Adrenal gland (tissue), 12 donors: Measurements from ENCODE around the gene TRAK2. TPM values are rescaled to one million over a fixed set of nuclear protein-coding genes. Genes with fewer than 3 reads are reported as not detected.
A peak's percentile ranks its signal among the peaks of the same experiment; 100 is the strongest.

Experiments
- DNase-seq, 7 donors: peaks; one replicate each; pipeline ENCODE4 v3.0.0-alpha.2; 2019 to 2020
- H3K27ac ChIP-seq, 5 donors: fragments of 200-600 bp; sonication (generic) in 4 of 5; 1 replicate in 3 of 5; 2 replicates in 2 of 5; pipeline versions ENCODE4 v1.5.1 to v1.8.0; 2016 to 2020; ENCODE audit warnings: mild to moderate bottlenecking in 1 of 5
- H3K27me3 ChIP-seq: fragments of 200-600 bp; 2 replicates; pipeline ENCODE4 v1.8.0; 2021
- H3K36me3 ChIP-seq, 2 donors: fragments of 200-600 bp; replicated peaks in 1 of 2; 1 replicate in 1 of 2; 2 replicates in 1 of 2; pipeline versions ENCODE4 v1.5.1 to v1.8.0; 2018 to 2022
- H3K4me1 ChIP-seq, 2 donors: fragments of 200-600 bp; replicated peaks in 1 of 2; 1 replicate in 1 of 2; 2 replicates in 1 of 2; pipeline versions ENCODE4 v1.5.1 to v1.8.0; 2018 to 2021
- H3K4me3 ChIP-seq, 4 donors: fragments of 200-600 bp; sonication (generic) in 3 of 4; one replicate each; pipeline ENCODE4 v1.5.1; 2016 to 2018
- H3K9me3 ChIP-seq, 3 donors: fragments of 200-600 bp; sonication (generic) in 1 of 3; replicated peaks in 1 of 3; 1 replicate in 2 of 3; 2 replicates in 1 of 3; pipeline versions ENCODE4 v1.5.1 to v1.8.0; 2016 to 2021
- CTCF ChIP-seq, 6 experiments: fragments of 450-650 bp in 4 of 6; fragments of 200-600 bp in 2 of 6; sonication (generic) in 1 of 6; IDR thresholded peaks; 1 replicate in 5 of 6; 2 replicates in 1 of 6; pipeline versions ENCODE4 v1.5.1 to v1.8.0; 2016 to 2021; ENCODE audit warnings: antibody characterized with exemption in 6 of 6, mild to moderate bottlenecking in 2 of 6, moderate library complexity in 1 of 6
- POLR2A ChIP-seq, 2 donors: fragments of 450-650 bp; IDR thresholded peaks; one replicate each; pipeline ENCODE4 v1.6.1; 2017; ENCODE audit warnings: antibody characterized with exemption in 2 of 2, mild to moderate bottlenecking in 2 of 2, moderate library complexity in 1 of 2
- WGBS, 4 donors: extraction: QIAGEN DNeasy Blood & Tissue Kit in 2 of 4; methylation state at CpG; one replicate each; pipeline versions ENCODE4 v1.1.5 to v1.1.7; 2013 to 2017; 5-methylcytosine and 5-hydroxymethylcytosine counted together
- intact Hi-C, 2 donors: fragments of 100-400 bp; cut with DNase I; formaldehyde crosslinking; loops; one replicate each; pipeline versions ENCODE4 v1.14.1 to v1.15.0; 2022 to 2023
- polyA plus RNA-seq, 3 donors: library from polyadenylated mRNA; stranded (reverse); fragments of 200-250 nt in 2 of 3; fragments of 350-450 nt in 1 of 3; fragmentation: Illumina TruSeq in 1 of 3; extraction: RNeasy Lipid Tissue Mini Kit (QIAGEN cat#74804) in 1 of 3; gene quantifications; one replicate each; pipeline ENCODE4 v1.2.3, GENCODE V29; 2013 to 2014
- total RNA-seq, 9 donors: library from RNA; depleted of rRNA in 4 of 9; stranded (reverse); fragments of >200 nt in 4 of 9; fragments of 120-200 nt in 1 of 9; fragmentation: NEBNext Ultra II Directional in 1 of 9; extraction: Animal tissue kit (Norgen Biotek cat#: 25700) in 1 of 9; gene quantifications; one replicate each; pipeline versions ENCODE4 v1.1.0 to v1.2.4, GENCODE V29; 2013 to 2023
- donor health status: healthy with polysubstance abuse.
- donor health status: Bipolar disorder and iron deficiency.
- donor health status: DM: yes; HTN: yes; CAD: no.
- donor health status: DM: no; HTN: no; CAD: no.
- donor health status: DM: no; HTN: no; CAD: no.
- donor health status: DM: yes; HTN: yes; CAD: no.

The TRAK2 gene
- total and polyA plus RNA-seq, 12 donors, result 17.6 to 66.9 (median 41.6) TPM

- peaks cover 0 to 50% of the 10 kb centered on the region in 2 donors for H3K36me3 ChIP-seq
Measured at GRCh38 chr2:201458381-201458780, 7.1 kb upstream of the TRAK2 start.

DNA sequence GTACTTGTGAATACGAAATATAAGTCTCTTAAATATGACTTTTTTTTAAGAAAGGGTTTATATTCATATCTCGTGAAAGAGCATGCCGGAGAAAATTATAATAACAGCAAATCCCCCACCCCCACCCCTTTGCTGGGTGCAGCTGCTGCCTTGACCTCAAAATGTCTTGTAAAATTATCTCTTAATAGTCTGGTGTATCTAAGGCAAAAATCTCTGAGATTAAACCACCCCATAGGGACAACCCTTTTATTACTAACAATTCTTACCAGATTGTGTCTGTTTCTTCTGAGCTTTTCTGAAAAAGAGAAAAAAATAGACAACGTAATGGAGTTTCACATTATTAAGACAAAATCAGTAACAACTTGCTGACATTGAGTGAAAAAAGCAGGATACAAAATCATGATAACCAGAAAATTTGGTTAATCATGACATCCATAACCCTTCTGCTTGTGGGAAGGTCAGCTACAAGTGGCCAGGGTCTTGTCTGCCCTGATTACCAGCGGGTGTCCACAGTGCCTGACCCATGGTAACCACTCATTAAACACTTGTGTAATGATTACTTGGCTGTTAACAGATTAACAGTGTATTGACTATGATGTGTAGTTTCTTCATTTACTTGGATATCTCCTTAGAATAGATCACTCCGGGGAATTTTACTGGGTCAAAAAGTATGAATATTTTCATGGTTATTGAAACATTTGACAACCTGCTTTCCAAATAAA, 1.8 kb upstream of the TRAK2 start:
- Histone ChIP-seq H3K9me3 (no peaks in the 10 kb centered on the region), H3K27ac (peak overlapping the region; percentile 54 to 90 (median 88)), H3K4me1 (peaks cover 15 to 47% of the 10 kb centered on the region in 2 donors), H3K36me3 (peaks cover 0 to 15% of the 10 kb centered on the region in 2 donors), H3K4me3 (peak overlapping the region in 2 of 4 donors; percentile 73 to 83), H3K27me3 (no peaks in the 10 kb centered on the region)
- intact Hi-C loops, result no loop called here
- no peak for TF ChIP-seq CTCF (IDR thresholded peaks at IDR 0.05)
- no peak for TF ChIP-seq POLR2A (IDR thresholded peaks at IDR 0.05)
- DNase-seq, result peak in 1 of 7 donors; percentile 37
- 35 to 57% (median 48%) methylated on average over 6 of the region's 6 CpGs for WGBS, 4 donors

More at GRCh38 chr2:201458381-201458780, 7.1 kb upstream of the TRAK2 start:
- Histone ChIP-seq H3K27me3 (no peaks in the 10 kb centered on the region), H3K4me1 (peaks cover 11 to 22% of the 10 kb centered on the region in 2 donors), H3K9me3 (no peaks in the 10 kb centered on the region), H3K27ac (no peak overlapping the region), H3K4me3 (no peak overlapping the region)
- TF ChIP-seq POLR2A (IDR thresholded peaks at IDR 0.05), result no peak
- no peak for TF ChIP-seq CTCF (IDR thresholded peaks at IDR 0.05)
- intact Hi-C loops, result no loop called here
- DNase-seq, result no peak

GRCh38 chr2:201452058-201452921, 1.0 kb upstream of the TRAK2 start:
- WGBS, 4 donors, result 5 to 12% (median 8%) methylated on average over 26 to 49 of the region's 49 CpGs
- H3K36me3 ChIP-seq, result peaks cover 0 to 7% of the 10 kb centered on the region in 2 donors
- intact Hi-C loops, result no loop called here
- TF ChIP-seq POLR2A (IDR thresholded peaks at IDR 0.05) (no peak), CTCF (IDR thresholded peaks at IDR 0.05) (peak in 1 of 6 experiments; percentile 1)
- H3K27me3 ChIP-seq, result no peaks in the 10 kb centered on the region
- H3K4me3 ChIP-seq, result peak overlapping the region; percentile 50 to 83 (median 70)
- peak in 3 of 7 donors; percentile 33 to 52 (median 49) for DNase-seq
- no peaks in the 10 kb centered on the region for H3K9me3 ChIP-seq
- peaks cover 15 to 51% of the 10 kb centered on the region in 2 donors for H3K4me1 ChIP-seq
- peak overlapping the region; percentile 54 to 90 (median 88) for H3K27ac ChIP-seq

- Histone ChIP-seq H3K27me3 (no peaks in the 10 kb centered on the region), H3K4me1 (peaks cover 15 to 60% of the 10 kb centered on the region in 2 donors), H3K4me3 (peak overlapping the region; percentile 50 to 83 (median 74)), H3K36me3 (no peaks in the 10 kb centered on the region), H3K27ac (peak overlapping the region; percentile 73 to 90 (median 88)), H3K9me3 (no peaks in the 10 kb centered on the region)
- TF ChIP-seq POLR2A (IDR thresholded peaks at IDR 0.05), result no peak
- TF ChIP-seq CTCF (IDR thresholded peaks at IDR 0.05), result no peak
- 0% methylated on average over 2 to 20 of the region's 20 CpGs for whole genome bisulfite sequencing, 4 donors
- intact Hi-C loops, result no loop called here
- DNase-seq, result no peak
Measured at GRCh38 chr2:201450954-201451291, 335 bp downstream of the TRAK2 start.
